ENCODE results near the gene NRG3. TPM values are rescaled to one million over a fixed set of nuclear protein-coding genes. Genes with fewer than 3 reads are reported as not detected.

Gene NRG3
- total and polyA plus RNA-seq, 2 donors (not counting 1 experiment from before 2014, with no cell fraction given) = 0.06 TPM; not detected in 1

DNA sequence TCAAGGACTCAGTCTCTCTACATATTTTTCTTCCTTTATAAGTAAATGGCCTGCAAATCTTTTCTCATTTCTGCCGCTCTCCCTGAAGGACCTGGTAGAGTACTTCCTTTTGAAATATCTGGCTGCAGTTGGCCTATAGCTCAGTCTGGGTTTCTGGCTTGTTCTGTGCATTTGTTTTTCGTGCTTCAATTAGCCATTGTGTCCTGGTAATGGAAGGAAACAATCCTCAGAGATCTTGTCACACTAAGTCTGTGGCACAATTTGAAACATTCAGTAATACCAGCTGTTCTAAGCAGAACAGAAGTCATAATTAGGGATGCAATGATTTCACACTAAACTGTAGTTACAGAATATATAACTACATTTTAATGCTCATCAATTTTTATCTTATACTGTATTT lies 545.0 kb downstream of the NRG3 start:
- Mint-ChIP-seq H3K9me3 (ENCODE audit: insufficient read depth) (peaks cover 5% of the 10 kb centered on the region), H3K27me3 (no peaks in the 10 kb centered on the region), H3K27ac (no peak overlapping the region), H3K4me1 (no peaks in the 10 kb centered on the region), H3K4me3 (no peak overlapping the region)
- H3K4me1 ChIP-seq (ENCODE audit: control insufficient read depth in 2 of 2, insufficient read depth in 2 of 2, low read length in 2 of 2) = no peaks in the 10 kb centered on the region
- intact Hi-C loops (cut with micrococcal nuclease) = no loop called here
- no CpG with 5 or more reads among the region's 2 CpGs for WGBS (ENCODE audit: insufficient coverage)
- no peak overlapping the region for H3K9ac ChIP-seq (ENCODE audit: low read length)
- CTCF ChIA-PET = no interaction called here
- ATAC-seq (ENCODE audit: low read depth) (no peak), DNase-seq (no peak)
- no peaks in the 10 kb centered on the region for H4K20me1 ChIP-seq (ENCODE audit: control insufficient read depth, insufficient read depth, low read length, poor library complexity, severe bottlenecking)
- POLR2A ChIA-PET = no interaction called here
- no peak overlapping the region for H3K4me2 ChIP-seq (replicated peaks; ENCODE audit: low read depth, low read length, poor library complexity, severe bottlenecking)
- H3K27ac ChIP-seq (ENCODE audit: low read length in 2 of 2) = no peak overlapping the region
- TF ChIP-seq EZH2 (IDR thresholded peaks at IDR 0.05; ENCODE audit: borderline replicate concordance, insufficient read depth, low read depth, low read length, poor library complexity, severe bottlenecking) = no peak
- TF ChIP-seq, protein P1, sequence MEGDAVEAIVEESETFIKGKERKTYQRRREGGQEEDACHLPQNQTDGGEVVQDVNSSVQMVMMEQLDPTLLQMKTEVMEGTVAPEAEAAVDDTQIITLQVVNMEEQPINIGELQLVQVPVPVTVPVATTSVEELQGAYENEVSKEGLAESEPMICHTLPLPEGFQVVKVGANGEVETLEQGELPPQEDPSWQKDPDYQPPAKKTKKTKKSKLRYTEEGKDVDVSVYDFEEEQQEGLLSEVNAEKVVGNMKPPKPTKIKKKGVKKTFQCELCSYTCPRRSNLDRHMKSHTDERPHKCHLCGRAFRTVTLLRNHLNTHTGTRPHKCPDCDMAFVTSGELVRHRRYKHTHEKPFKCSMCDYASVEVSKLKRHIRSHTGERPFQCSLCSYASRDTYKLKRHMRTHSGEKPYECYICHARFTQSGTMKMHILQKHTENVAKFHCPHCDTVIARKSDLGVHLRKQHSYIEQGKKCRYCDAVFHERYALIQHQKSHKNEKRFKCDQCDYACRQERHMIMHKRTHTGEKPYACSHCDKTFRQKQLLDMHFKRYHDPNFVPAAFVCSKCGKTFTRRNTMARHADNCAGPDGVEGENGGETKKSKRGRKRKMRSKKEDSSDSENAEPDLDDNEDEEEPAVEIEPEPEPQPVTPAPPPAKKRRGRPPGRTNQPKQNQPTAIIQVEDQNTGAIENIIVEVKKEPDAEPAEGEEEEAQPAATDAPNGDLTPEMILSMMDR (IDR thresholded peaks at IDR 0.05) = no peak
- no peaks in the 10 kb centered on the region for H3K79me2 ChIP-seq (ENCODE audit: control insufficient read depth, insufficient read depth, low read length)
- no peaks in the 10 kb centered on the region for H3K36me3 ChIP-seq (replicated peaks in 1 of 2; ENCODE audit: control extremely low read depth in 1 of 2, control insufficient read depth in 1 of 2, extremely low read depth in 1 of 2, insufficient read depth in 2 of 2, low read length in 1 of 2)
- H2AFZ ChIP-seq (ENCODE audit: insufficient read depth, low read depth, low read length, poor library complexity, severe bottlenecking) = no peak overlapping the region
- H3K27me3 ChIP-seq (replicated peaks in 1 of 4; ENCODE audit: control extremely low read depth in 1 of 4, control insufficient read depth in 3 of 4, insufficient read depth in 4 of 4, low read length in 3 of 4) = no peaks in the 10 kb centered on the region
- peaks cover 0 to 2% (median 0%) of the 10 kb centered on the region in 3 donors for H3K9me3 ChIP-seq (ENCODE audit: control extremely low read depth in 1 of 3, control insufficient read depth in 2 of 3, insufficient read depth in 1 of 3, low read length in 2 of 3)
- H3K4me3 ChIP-seq (ENCODE audit: control extremely low read depth in 1 of 5, extremely low read depth in 1 of 5, insufficient read depth in 1 of 5, low read depth in 2 of 5, low read length in 4 of 5) = no peak overlapping the region

DNA sequence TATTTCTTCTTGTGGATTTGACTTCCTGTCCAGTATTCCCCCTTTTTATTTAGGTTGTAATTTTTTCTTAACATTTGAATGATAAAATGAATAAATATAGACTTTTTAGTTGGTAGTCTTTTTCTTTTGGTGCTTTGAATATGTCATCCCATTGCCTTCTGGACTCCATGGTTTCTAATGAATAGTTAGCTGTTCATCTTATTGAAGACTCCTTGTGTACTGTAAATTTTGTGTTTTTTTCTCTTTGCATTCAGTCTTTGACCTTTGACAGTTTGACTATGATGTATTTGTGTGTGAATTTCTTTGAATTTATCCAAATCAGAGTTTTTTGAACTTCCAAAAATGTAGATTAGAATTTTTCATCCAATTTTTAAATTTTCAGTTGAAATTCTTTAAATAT lies 554.3 kb downstream of the NRG3 start:
- H3K9ac ChIP-seq (ENCODE audit: low read length) = no peak overlapping the region
- ChIA-PET CTCF (no interaction called here), POLR2A (no interaction called here)
- no peaks in the 10 kb centered on the region for H4K20me1 ChIP-seq (ENCODE audit: control insufficient read depth, insufficient read depth, low read length, poor library complexity, severe bottlenecking)
- H3K27ac ChIP-seq (ENCODE audit: low read length in 2 of 2) = no peak overlapping the region
- no peaks in the 10 kb centered on the region for H3K79me2 ChIP-seq (ENCODE audit: control insufficient read depth, insufficient read depth, low read length)
- no peak overlapping the region for H3K27ac Mint-ChIP-seq
- no peaks in the 10 kb centered on the region for H3K4me1 ChIP-seq (ENCODE audit: control insufficient read depth in 2 of 2, insufficient read depth in 2 of 2, low read length in 2 of 2)
- H3K4me3 Mint-ChIP-seq = no peak overlapping the region
- no peak overlapping the region for H3K4me2 ChIP-seq (replicated peaks; ENCODE audit: low read depth, low read length, poor library complexity, severe bottlenecking)
- no peaks in the 10 kb centered on the region for H3K27me3 Mint-ChIP-seq
- H3K27me3 ChIP-seq (replicated peaks in 1 of 4; ENCODE audit: control extremely low read depth in 1 of 4, control insufficient read depth in 3 of 4, insufficient read depth in 4 of 4, low read length in 3 of 4) = no peaks in the 10 kb centered on the region
- no peak for TF ChIP-seq EZH2 (IDR thresholded peaks at IDR 0.05; ENCODE audit: borderline replicate concordance, insufficient read depth, low read depth, low read length, poor library complexity, severe bottlenecking)
- TF ChIP-seq, protein P1 (IDR thresholded peaks at IDR 0.05) = no peak
- DNase-seq = no peak
- H2AFZ ChIP-seq (ENCODE audit: insufficient read depth, low read depth, low read length, poor library complexity, severe bottlenecking) = no peak overlapping the region
- H3K9me3 ChIP-seq (ENCODE audit: control extremely low read depth in 1 of 3, control insufficient read depth in 2 of 3, insufficient read depth in 1 of 3, low read length in 2 of 3) = peaks cover 2 to 4% (median 3%) of the 10 kb centered on the region in 3 donors
- H3K9me3 Mint-ChIP-seq (ENCODE audit: insufficient read depth) = peaks cover 12% of the 10 kb centered on the region
- H3K4me3 ChIP-seq (ENCODE audit: control extremely low read depth in 1 of 5, extremely low read depth in 1 of 5, insufficient read depth in 1 of 5, low read depth in 2 of 5, low read length in 4 of 5) = no peak overlapping the region
- H3K36me3 ChIP-seq (replicated peaks in 1 of 2; ENCODE audit: control extremely low read depth in 1 of 2, control insufficient read depth in 1 of 2, extremely low read depth in 1 of 2, insufficient read depth in 2 of 2, low read length in 1 of 2) = no peaks in the 10 kb centered on the region
- no peak for ATAC-seq (ENCODE audit: low read depth)
- H3K4me1 Mint-ChIP-seq = no peaks in the 10 kb centered on the region
- intact Hi-C loops (cut with micrococcal nuclease) = no loop called here
